ENCODE results near the gene THAP8. TPM values are rescaled to one million over a fixed set of nuclear protein-coding genes. Genes with fewer than 3 reads are reported as not detected.
A peak's percentile ranks its signal among the peaks of the same experiment; 100 is the strongest.

Gene THAP8, protein sequence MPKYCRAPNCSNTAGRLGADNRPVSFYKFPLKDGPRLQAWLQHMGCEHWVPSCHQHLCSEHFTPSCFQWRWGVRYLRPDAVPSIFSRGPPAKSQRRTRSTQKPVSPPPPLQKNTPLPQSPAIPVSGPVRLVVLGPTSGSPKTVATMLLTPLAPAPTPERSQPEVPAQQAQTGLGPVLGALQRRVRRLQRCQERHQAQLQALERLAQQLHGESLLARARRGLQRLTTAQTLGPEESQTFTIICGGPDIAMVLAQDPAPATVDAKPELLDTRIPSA
- total RNA-seq (2014; rRNA removed) (0.95 and 2.1 TPM in 2 replicates), Bru-seq, nascent RNA (percentile 37 among the genes with signal in this experiment), BruChase-seq, experiment 1, labeled RNA remaining after a 6-hour chase (percentile 35 among the genes with signal in this experiment), BruChase-seq, experiment 2, labeled RNA remaining after a 2-hour chase (percentile 33 among the genes with signal in this experiment)
- long read RNA-seq, transcript THAP8-201 (4 exons, 1,825 nt), result major isoform, 11 of 19 reads
- long read RNA-seq, partial matches to known transcripts, result 3 of 19 reads
- long read RNA-seq, other reads (novel, unspliced or antisense), result 1 of 19 reads

DNA sequence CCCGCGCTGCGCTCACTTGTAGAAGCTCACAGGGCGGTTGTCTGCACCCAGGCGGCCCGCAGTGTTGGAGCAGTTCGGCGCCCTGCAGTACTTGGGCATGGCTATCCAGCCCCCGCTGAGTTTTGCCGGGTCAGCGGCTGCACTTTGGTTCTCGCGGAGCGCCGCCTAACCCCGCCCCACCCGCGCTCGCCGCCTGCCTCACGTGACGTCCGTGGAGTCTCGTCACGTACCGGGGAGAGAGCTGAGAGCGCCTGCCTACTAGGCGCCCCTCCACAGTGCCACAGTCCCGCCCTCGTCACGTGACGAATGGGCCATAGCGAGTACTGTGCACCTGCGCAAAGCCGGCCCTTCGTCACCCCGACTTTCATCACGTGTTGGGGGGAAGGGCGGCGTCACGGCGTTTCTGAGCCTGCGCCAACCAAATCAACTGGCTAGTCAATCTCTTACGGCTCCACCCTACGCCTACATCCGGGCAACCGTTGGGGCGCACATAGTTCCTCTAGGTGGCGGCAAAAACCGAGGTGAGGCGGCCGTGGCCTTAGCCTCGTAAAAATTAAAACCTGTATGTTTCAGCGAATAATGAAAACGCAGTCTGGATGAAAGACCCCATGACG lies at the start of gene THAP8:
TSS of gene THAP8 (minus strand) at position 167 of the 614 bp plus-strand sequence. CDS start at position 99, 68 bp downstream.
- TF ChIP-seq EZH2 (IDR thresholded peaks at IDR 0.05; ENCODE audit: low read length, unreplicated experiment), result no peak
- TF ChIP-seq, protein P1, sequence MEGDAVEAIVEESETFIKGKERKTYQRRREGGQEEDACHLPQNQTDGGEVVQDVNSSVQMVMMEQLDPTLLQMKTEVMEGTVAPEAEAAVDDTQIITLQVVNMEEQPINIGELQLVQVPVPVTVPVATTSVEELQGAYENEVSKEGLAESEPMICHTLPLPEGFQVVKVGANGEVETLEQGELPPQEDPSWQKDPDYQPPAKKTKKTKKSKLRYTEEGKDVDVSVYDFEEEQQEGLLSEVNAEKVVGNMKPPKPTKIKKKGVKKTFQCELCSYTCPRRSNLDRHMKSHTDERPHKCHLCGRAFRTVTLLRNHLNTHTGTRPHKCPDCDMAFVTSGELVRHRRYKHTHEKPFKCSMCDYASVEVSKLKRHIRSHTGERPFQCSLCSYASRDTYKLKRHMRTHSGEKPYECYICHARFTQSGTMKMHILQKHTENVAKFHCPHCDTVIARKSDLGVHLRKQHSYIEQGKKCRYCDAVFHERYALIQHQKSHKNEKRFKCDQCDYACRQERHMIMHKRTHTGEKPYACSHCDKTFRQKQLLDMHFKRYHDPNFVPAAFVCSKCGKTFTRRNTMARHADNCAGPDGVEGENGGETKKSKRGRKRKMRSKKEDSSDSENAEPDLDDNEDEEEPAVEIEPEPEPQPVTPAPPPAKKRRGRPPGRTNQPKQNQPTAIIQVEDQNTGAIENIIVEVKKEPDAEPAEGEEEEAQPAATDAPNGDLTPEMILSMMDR (conservative IDR thresholded peaks at IDR 0.05; ENCODE audit: low read depth, low read length), result peak; percentile 39; the same call in 1 of the 2 replicates
- H3F3A ChIP-seq (ENCODE audit: low read length, unreplicated experiment), result no peaks in the 10 kb centered on the region
- H4K20me1 ChIP-seq (ENCODE audit: low read length), result no peaks in the 10 kb centered on the region
- CTCF ChIA-PET, result no interaction called here
- peak within 1 kb of the TSS; percentile 96 for H3K4me2 ChIP-seq (ENCODE audit: low read length)
- peaks cover 33% of the 10 kb centered on the region for H3K79me2 ChIP-seq (ENCODE audit: low read length)
- H3K4me3 ChIP-seq (ENCODE audit: low read length), result peak within 1 kb of the TSS; percentile 90
- H3K36me3 ChIP-seq (ENCODE audit: low read depth, low read length), result no peaks in the 10 kb centered on the region; the same call in 1 of the 2 replicates
- intact Hi-C loops (cut with micrococcal nuclease), result loop anchor here (5.0 to 10.0 kb wide), 2 partner anchors 42 to 119 kb away; partner anchors contain the start of genes ALKBH6 and LRFN3
- POLR2A ChIA-PET (ENCODE audit: unreplicated experiment), result interaction anchor here (0.5 to 0.6 kb wide), 2 partner anchors 16 to 1052 kb away, joined by 3 to 7 read pairs; no protein-coding TSS in a partner anchor
- H2AFZ ChIP-seq (ENCODE audit: low read length), result peak within 1 kb of the TSS; percentile 91
- no peaks in the 10 kb centered on the region for H3K27me3 ChIP-seq (ENCODE audit: low read length)
- BruUV-seq (replicated peaks), result no TSS peak
- DNase-seq, result peak; percentile 95
- peaks cover 9% of the 10 kb centered on the region for H3K4me1 ChIP-seq (ENCODE audit: insufficient read depth, low read length)
- peak within 1 kb of the TSS; percentile 71 for H3K9ac ChIP-seq (ENCODE audit: low read length)
- H3K9me3 ChIP-seq (ENCODE audit: low read length), result no peaks in the 10 kb centered on the region
- no peaks in the 10 kb centered on the region for H3K9me2 ChIP-seq (replicated peaks; ENCODE audit: low read length)
- ATAC-seq, result peak; percentile 83
- peak within 1 kb of the TSS; percentile 88 for H3K27ac ChIP-seq (ENCODE audit: low read length)

DNA sequence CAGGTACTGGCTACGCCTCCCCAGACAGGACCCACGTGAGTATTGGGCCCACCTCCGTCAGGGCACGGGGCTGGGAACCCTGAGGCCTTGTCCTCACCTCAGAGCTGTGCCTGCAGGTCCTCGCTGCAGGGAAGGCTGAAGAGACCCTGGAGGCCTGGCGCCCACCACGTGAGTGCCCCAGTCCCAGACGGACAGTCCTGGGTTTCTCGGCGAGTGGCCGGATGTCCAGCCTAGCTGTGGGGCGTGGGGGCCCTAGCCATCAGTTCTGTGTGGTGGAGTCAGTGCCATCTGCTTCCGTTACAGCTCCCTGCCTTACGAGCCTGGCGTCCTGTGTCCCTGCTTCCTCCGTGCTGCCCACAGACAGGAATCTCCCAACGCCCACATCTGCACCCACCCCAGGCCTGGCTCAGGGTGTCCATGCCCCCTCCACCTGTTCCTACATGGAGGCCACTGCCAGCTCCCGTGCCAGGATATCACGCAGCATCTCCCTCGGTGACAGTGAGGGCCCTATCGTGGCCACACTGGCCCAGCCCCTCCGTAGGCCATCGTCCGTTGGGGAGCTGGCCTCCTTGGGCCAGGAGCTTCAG lies 49.0 kb upstream of the THAP8 start:
- Histone ChIP-seq H3F3A (ENCODE audit: low read length, unreplicated experiment) (no peaks in the 10 kb centered on the region), H3K79me2 (ENCODE audit: low read length) (no peaks in the 10 kb centered on the region), H3K4me1 (ENCODE audit: insufficient read depth, low read length) (peaks cover 11% of the 10 kb centered on the region), H3K4me3 (ENCODE audit: low read length) (no peak overlapping the region), H3K9me2 (replicated peaks; ENCODE audit: low read length) (no peaks in the 10 kb centered on the region), H3K36me3 (ENCODE audit: low read depth, low read length) (peaks cover 5% of the 10 kb centered on the region; the same call in 1 of the 2 replicates), H3K27me3 (ENCODE audit: low read length) (no peaks in the 10 kb centered on the region), H3K4me2 (ENCODE audit: low read length) (no peak overlapping the region), H4K20me1 (ENCODE audit: low read length) (no peaks in the 10 kb centered on the region), H3K27ac (ENCODE audit: low read length) (no peak overlapping the region), H3K9ac (ENCODE audit: low read length) (no peak overlapping the region), H3K9me3 (ENCODE audit: low read length) (no peaks in the 10 kb centered on the region), H2AFZ (ENCODE audit: low read length) (no peak overlapping the region)
- TF ChIP-seq EZH2 (IDR thresholded peaks at IDR 0.05; ENCODE audit: low read length, unreplicated experiment), result no peak
- TF ChIP-seq EZH2phosphoT487 (IDR thresholded peaks at IDR 0.05; ENCODE audit: borderline replicate concordance, low read length), result no peak
- CTCF ChIA-PET, result no interaction called here
- POLR2A ChIA-PET (ENCODE audit: unreplicated experiment), result no interaction called here
- ATAC-seq, result no peak
- intact Hi-C loops (cut with micrococcal nuclease), result no loop called here
- BruUV-seq (replicated peaks), result no TSS peak
- no peak for DNase-seq

All from PC-3 (cell line).